ENCODE data around the gene OR9Q1.

GRCh38 chr11:58086528-58086927, 62.8 kb downstream of the OR9Q1 start:
- no peak for TF ChIP-seq EP300 (conservative IDR thresholded peaks at IDR 0.05; ENCODE audit: poor library complexity, severe bottlenecking)
- TF ChIP-seq TAF1 (IDR thresholded peaks at IDR 0.05; ENCODE audit: low read depth), result no peak
- TF ChIP-seq CTCF (IDR thresholded peaks at IDR 0.05; ENCODE audit: poor library complexity, severe bottlenecking), result no peak
- TF ChIP-seq MXI1 (conservative IDR thresholded peaks at IDR 0.05; ENCODE audit: poor library complexity, severe bottlenecking), result no peak
- no peak for TF ChIP-seq EZH2 (IDR thresholded peaks at IDR 0.05; ENCODE audit: borderline replicate concordance, insufficient read depth, low read length, poor library complexity, severe bottlenecking)
- no peak for TF ChIP-seq SMC3 (conservative IDR thresholded peaks at IDR 0.05; ENCODE audit: poor library complexity)

All from neural cell (in vitro differentiated cells).